K562 (cell line): ENCODE data around the gene ADAM10. TPM values are rescaled to one million over a fixed set of nuclear protein-coding genes. Genes with fewer than 3 reads are reported as not detected.
A peak's percentile ranks its signal among the peaks of the same experiment; 100 is the strongest.

Experiments used
- ATAC-seq: fragments of 200-7000 bp; cut with Tn5 transposase; 3 replicates; pipeline ENCODE4 v1.9.1; 2020; ENCODE audit warnings: moderate library complexity
- BruUV-seq: library from RNA; stranded (reverse); fragments of 400-500 nt; replicated peaks from 2 replicates; lab custom pipeline; 2021; lab: Mats Ljungman, UMichigan
- CTCF ChIA-PET: fragments of 300-600 bp; formaldehyde crosslinking; extraction: SDS; loops from one replicate; lab custom pipeline; 2021; ENCODE audit warnings: low intra/inter-chr PET ratio; lab: Yijun Ruan, JAX
- POLR2A ChIA-PET: fragments of 300-600, 350-650 bp; sonication (Branson Sonifier 250); formaldehyde crosslinking; extraction: SDS; loops from one replicate; lab custom pipeline; 2021; ENCODE audit warnings: antibody characterized with exemption, inconsistent platforms; lab: Yijun Ruan, JAX
- DNase-seq, 4 experiments: peaks; one replicate each; pipeline versions ENCODE4 v3.0.0 to v3.0.0-alpha.2; 2011 to 2018; ENCODE audit warnings: low spot score in 3 of 4, mixed read lengths in 3 of 4; ENCODE audit errors: extremely low read depth in 1 of 4
- FAIRE-seq: peaks from 2 replicates; lab custom pipeline; 2011; peaks lifted over from hg19 to GRCh38; lab: Jason Lieb, UNC
- H2AFZ ChIP-seq: 2 replicates; pipeline ENCODE4 v1.6.0; 2011; ENCODE audit warnings: low read depth, low read length, control low read depth, inconsistent platforms
- H3K27ac ChIP-seq: fragments of 200-600 bp; 3 replicates; pipeline ENCODE4 v1.8.0; 2011; ENCODE audit warnings: low read depth, mild to moderate bottlenecking, control low read depth, inconsistent platforms, low read length, moderate library complexity, mixed read lengths; ENCODE audit errors: extremely low read depth
- H3K27me3 ChIP-seq, 2 experiments: fragments of 300-600 bp in 1 of 2; 2 replicates in 1 of 2; 3 replicates in 1 of 2; pipeline versions ENCODE4 v1.6.0 to v1.8.0; 2011; ENCODE audit warnings: inconsistent platforms in 2 of 2, low read length in 2 of 2, mild to moderate bottlenecking in 1 of 2, mixed read lengths in 1 of 2, moderate library complexity in 1 of 2; ENCODE audit not compliant: control insufficient read depth in 2 of 2, insufficient read depth in 2 of 2
- H3K36me3 ChIP-seq: fragments of 300-600 bp; 3 replicates; pipeline ENCODE4 v1.8.0; 2011; ENCODE audit warnings: mild to moderate bottlenecking, low read length, inconsistent platforms; ENCODE audit not compliant: control insufficient read depth, insufficient read depth
- H3K4me1 ChIP-seq, 2 experiments: fragments of 200-600 bp in 1 of 2; replicated peaks in 1 of 2; 2 replicates in 1 of 2; 3 replicates in 1 of 2; pipeline versions ENCODE4 v1.5.1 to v1.8.0; 2011; ENCODE audit warnings: inconsistent platforms in 2 of 2, low read length in 2 of 2, mild to moderate bottlenecking in 1 of 2, mixed read lengths in 1 of 2, moderate library complexity in 1 of 2; ENCODE audit not compliant: control insufficient read depth in 2 of 2, insufficient read depth in 2 of 2
- H3K4me2 ChIP-seq: 2 replicates; pipeline ENCODE4 v1.6.1; 2011; ENCODE audit warnings: low read length, control low read depth, inconsistent platforms, mixed read lengths; ENCODE audit not compliant: insufficient read depth
- H3K4me3 ChIP-seq: fragments of 200-600 bp; sonication (generic), shearing (Covaris generic); 2 replicates; pipeline ENCODE4 v1.5.1; 2016; ENCODE audit warnings: control low read depth, inconsistent platforms
- H3K79me2 ChIP-seq: fragments of 200-600 bp; 3 replicates; pipeline ENCODE4 v1.8.0; 2011; ENCODE audit warnings: low read length, inconsistent platforms; ENCODE audit not compliant: control insufficient read depth, insufficient read depth
- H3K9ac ChIP-seq, 2 experiments: 2 replicates each; pipeline versions ENCODE4 v1.6.0 to v1.6.1; 2011; ENCODE audit warnings: low read depth in 2 of 2, low read length in 2 of 2, control low read depth in 1 of 2, inconsistent platforms in 1 of 2, mild to moderate bottlenecking in 1 of 2, mixed read lengths in 1 of 2; ENCODE audit not compliant: insufficient read depth in 1 of 2
- H3K9me1 ChIP-seq: one replicate; pipeline ENCODE4 v1.6.0; 2011; ENCODE audit warnings: inconsistent platforms, mild to moderate bottlenecking, low read length, moderate library complexity; ENCODE audit not compliant: control insufficient read depth, insufficient read depth
- H3K9me3 ChIP-seq: replicated peaks from 2 replicates; pipeline ENCODE4 v1.5.1; 2011; ENCODE audit warnings: low read depth, low read length, inconsistent platforms; ENCODE audit not compliant: control insufficient read depth, insufficient read depth
- H4K20me1 ChIP-seq: replicated peaks from 2 replicates; pipeline ENCODE4 v1.6.1; 2011; ENCODE audit warnings: low read length, inconsistent platforms, mixed read lengths; ENCODE audit not compliant: control insufficient read depth, insufficient read depth
- DMBX1 ChIP-seq: fragments of 250-450 bp; sonication (Bioruptor Pico); IDR thresholded peaks from 2 replicates; pipeline ENCODE4 v1.8.0; 2022; ENCODE audit warnings: inconsistent platforms, mild to moderate bottlenecking, moderate library complexity, borderline replicate concordance
- FOXP1 ChIP-seq: sonication (generic); formaldehyde crosslinking; IDR thresholded peaks from 2 replicates; pipeline ENCODE4 v1.8.0; 2022; ENCODE audit warnings: mild to moderate bottlenecking, missing genetic modification reagents
- SIN3A ChIP-seq, 2 experiments: fragments of 150-350 bp in 1 of 2; IDR thresholded peaks; 2 replicates each; pipeline ENCODE4 v1.6.1; 2011 to 2016; ENCODE audit warnings: borderline replicate concordance in 2 of 2, low read depth in 2 of 2, low read length in 2 of 2, mild to moderate bottlenecking in 2 of 2, moderate library complexity in 2 of 2; ENCODE audit not compliant: control insufficient read depth in 1 of 2
- ZKSCAN1 ChIP-seq: fragments of 150-350 bp; IDR thresholded peaks from 2 replicates; pipeline ENCODE4 v1.6.1; 2016; ENCODE audit warnings: low read depth, low read length
- WGBS: fragments of 100-300 bp; shearing (Covaris generic); methylation state at CpG from one replicate; pipeline ENCODE4 v1.1.6; 2016; ENCODE audit warnings: low coverage, mixed read lengths; ENCODE audit not compliant: insufficient coverage; ENCODE audit errors: missing lambda C conversion rate; 5-methylcytosine and 5-hydroxymethylcytosine counted together
- in situ Hi-C: fragments of 300-500 bp; cut with MboI; formaldehyde crosslinking; loops from 4 replicates; pipeline ENCODE4 v1.15.0; 2018; ENCODE audit warnings: inconsistent platforms, mixed read lengths
- intact Hi-C: fragments of 100-400 bp; cut with micrococcal nuclease; formaldehyde crosslinking; loops from 2 replicates; pipeline ENCODE4 v1.14.2; 2022
- polyA plus RNA-seq, 8 experiments: library from polyadenylated mRNA; depleted of rRNA in 4 of 8; stranded (reverse) in 5 of 8; unstranded in 3 of 8; fragments of >200 nt; fragmentation: Nextera tagmentation in 2 of 8; fragmentation: Illumina TruSeq in 1 of 8; extraction: Ambion mirVana in 2 of 8; extraction: Trizol in 1 of 8; gene quantifications; 2 replicates each; pipeline versions ENCODE4 v1.2.1 to v1.2.3, GENCODE V29; 2011 to 2014; ENCODE audit warnings: inconsistent platforms in 1 of 8, missing spikeins in 1 of 8
- total RNA-seq, 7 experiments: library from RNA; depleted of rRNA in 6 of 7; stranded (reverse); fragments of >200 nt in 6 of 7; fragmentation: Illumina TruSeq in 2 of 7; extraction: Trizol in 2 of 7; gene quantifications; 2 replicates each; pipeline versions ENCODE4 v1.2.1 to v1.2.3, GENCODE V29; 2011 to 2021; ENCODE audit warnings: low replicate concordance in 1 of 7

The ADAM10 gene
- total and polyA plus RNA-seq, 9 of the 15 experiments (the other 6 are each of a cell fraction or from before 2014, with no cell fraction given): 11.9 to 152 (median 57.3) TPM

DNA sequence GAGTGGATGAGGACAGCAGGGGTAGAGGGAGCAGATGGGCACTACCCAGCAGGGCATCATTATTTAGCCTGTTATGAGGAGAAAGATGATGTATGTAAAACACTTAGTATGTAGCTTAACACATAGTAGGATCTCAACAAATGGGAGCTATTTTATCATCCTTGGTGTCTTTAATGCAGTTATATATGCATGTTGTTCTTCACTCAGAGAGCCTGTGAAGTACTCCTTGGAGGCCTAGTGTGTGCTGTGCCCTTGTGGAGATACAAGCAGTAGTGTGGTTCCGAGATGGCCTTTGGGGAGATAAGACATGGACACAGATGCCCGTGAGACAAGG lies 193.5 kb downstream of the ADAM10 start:
- FAIRE-seq (no peak), ATAC-seq (no peak), DNase-seq (no peak)
- WGBS: 7% methylated on average over 2 of the region's 2 CpGs
- no peaks in the 10 kb centered on the region for H4K20me1 ChIP-seq
- no peak overlapping the region for H3K27ac ChIP-seq
- peak overlapping the region; percentile 38; the same call in 1 of the 2 replicates for H3K4me2 ChIP-seq
- H3K9me3 ChIP-seq: no peaks in the 10 kb centered on the region
- peaks cover 19 to 37% of the 10 kb centered on the region in 2 experiments for H3K4me1 ChIP-seq
- no peaks in the 10 kb centered on the region for H3K27me3 ChIP-seq
- in situ Hi-C loops: no loop called here
- H2AFZ ChIP-seq: peak overlapping the region; percentile 97
- no peaks in the 10 kb centered on the region for H3K9me1 ChIP-seq
- H3K9ac ChIP-seq: peak overlapping the region in 1 of 2 experiments; percentile 80; a peak in 2 of 4 replicates
- no peak for TF ChIP-seq FOXP1
- no peak for TF ChIP-seq DMBX1 (CRISPR knock-in tag)
- TF ChIP-seq ZKSCAN1: peak; percentile 95
- intact Hi-C loops: no loop called here
- H3K36me3 ChIP-seq: no peaks in the 10 kb centered on the region
- ChIA-PET CTCF (no interaction called here), POLR2A (interaction anchor here (0.6 to 2.0 kb wide), 3 partner anchors 9 to 31 kb away, joined by 3 to 9 read pairs (median 3); no protein-coding TSS in a partner anchor)
- H3K79me2 ChIP-seq: no peaks in the 10 kb centered on the region
- no TSS peak for BruUV-seq
- no peak overlapping the region for H3K4me3 ChIP-seq

DNA sequence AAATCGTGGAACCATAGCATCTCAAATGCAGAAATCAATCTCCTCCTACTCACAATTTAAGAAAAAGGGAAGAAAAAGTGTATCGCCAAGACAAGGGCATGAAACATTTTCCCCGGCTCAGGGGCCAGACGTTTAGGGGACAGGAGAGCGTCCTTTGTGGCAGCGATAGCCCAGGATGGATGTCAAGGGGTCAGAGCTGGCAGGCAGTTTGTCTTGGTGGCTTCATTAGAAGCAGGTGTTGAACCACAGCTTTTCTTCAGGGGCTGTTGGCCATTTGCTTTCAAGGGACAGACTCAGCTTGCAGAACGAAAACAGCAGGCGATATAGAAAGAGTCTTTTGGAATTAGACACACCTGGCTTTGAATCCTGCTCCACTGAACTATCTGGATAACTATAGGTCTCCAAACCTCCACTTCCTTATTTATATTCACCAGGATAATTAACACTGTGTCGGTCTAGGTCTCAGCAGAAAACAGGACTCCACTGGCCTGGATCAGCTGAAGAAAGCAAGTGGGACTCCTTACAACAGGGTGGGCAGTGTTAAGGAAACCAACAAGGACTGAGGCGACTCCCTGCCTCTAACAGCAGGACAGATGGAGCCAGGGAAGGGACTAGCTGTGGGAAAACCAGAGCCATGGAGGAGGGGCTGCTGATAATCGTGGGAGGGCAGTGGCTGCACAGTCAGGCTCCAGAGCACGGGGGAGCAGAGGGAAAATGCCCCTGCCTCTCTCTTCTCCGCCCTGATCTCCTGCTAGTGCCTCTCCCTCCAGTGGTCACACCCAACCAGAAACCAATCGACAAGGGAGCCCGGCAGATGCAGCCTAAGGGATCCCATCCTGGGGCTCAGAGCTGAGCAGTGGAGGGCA lies 194.1 kb downstream of the ADAM10 start:
- no peaks in the 10 kb centered on the region for H3K9me3 ChIP-seq
- H3K27ac ChIP-seq: no peak overlapping the region
- 42% methylated on average over 14 of the region's 15 CpGs for WGBS
- ChIA-PET POLR2A (interaction anchor here (0.6 to 2.0 kb wide), 4 partner anchors 8 to 58 kb away, joined by 3 to 9 read pairs (median 3); no protein-coding TSS in a partner anchor), CTCF (no interaction called here)
- H4K20me1 ChIP-seq: no peaks in the 10 kb centered on the region
- no peak overlapping the region for H3K4me3 ChIP-seq
- BruUV-seq: no TSS peak
- H3K27me3 ChIP-seq: no peaks in the 10 kb centered on the region
- H3K4me2 ChIP-seq: peak overlapping the region; percentile 38; the same call in 1 of the 2 replicates
- H3K79me2 ChIP-seq: no peaks in the 10 kb centered on the region
- H2AFZ ChIP-seq: peak overlapping the region; percentile 97
- peaks cover 21 to 37% of the 10 kb centered on the region in 2 experiments for H3K4me1 ChIP-seq
- H3K9me1 ChIP-seq: no peaks in the 10 kb centered on the region
- FAIRE-seq (no peak), ATAC-seq (peak; percentile 76), DNase-seq (peak in 3 of 4 experiments; percentile 41 to 56 (median 50))
- H3K9ac ChIP-seq: peak overlapping the region; percentile 42 to 80; a peak in 3 of 4 replicates
- no peaks in the 10 kb centered on the region for H3K36me3 ChIP-seq
- in situ Hi-C loops: no loop called here
- intact Hi-C loops: no loop called here
- TF ChIP-seq SIN3A (IDR thresholded peaks at IDR 0.05; ENCODE audit: borderline replicate concordance in 2 of 2, control insufficient read depth in 1 of 2, low read depth in 2 of 2, low read length in 2 of 2): no peak
